H1 (cell line): Measurements from ENCODE around the gene INHBB. TPM values are rescaled to one million over a fixed set of nuclear protein-coding genes. Genes with fewer than 3 reads are reported as not detected.

Source experiments
- CTCF ChIA-PET: fragments of 300-600 bp; sonication (Branson Sonifier 250); formaldehyde crosslinking; loops from one replicate; lab custom pipeline; 2021; ENCODE audit not compliant: partially characterized antibody; lab: Charles Lee
- POLR2A ChIA-PET: fragments of 300-600 bp; sonication (Branson Sonifier 250); formaldehyde crosslinking; loops from one replicate; lab custom pipeline; 2021; ENCODE audit warnings: inconsistent platforms; ENCODE audit not compliant: partially characterized antibody; lab: Charles Lee
- DNase-seq, 2 experiments: peaks; one replicate each; pipeline versions ENCODE4 v3.0.0 to v3.0.0-alpha.2; 2010 to 2022; ENCODE audit warnings: low spot score in 2 of 2, low read depth in 1 of 2, mixed read lengths in 1 of 2
- FAIRE-seq: peaks from 2 replicates; lab custom pipeline; 2011; peaks lifted over from hg19 to GRCh38; lab: Jason Lieb, UNC
- H2AFZ ChIP-seq: 2 replicates; pipeline ENCODE4 v1.8.1; 2012; ENCODE audit warnings: low read length, inconsistent platforms
- H2AK5ac ChIP-seq: 2 replicates; pipeline ENCODE4 v1.6.1; 2013; ENCODE audit warnings: low read depth, low read length
- H2BK120ac ChIP-seq: replicated peaks from 2 replicates; pipeline ENCODE3; 2013; ENCODE audit warnings: low read depth, low read length, inconsistent platforms
- H2BK12ac ChIP-seq: 2 replicates; pipeline ENCODE4 v1.6.1; 2013; ENCODE audit warnings: low read depth, low read length
- H2BK15ac ChIP-seq: 2 replicates; pipeline ENCODE4 v1.6.1; 2013; ENCODE audit warnings: low read length
- H2BK20ac ChIP-seq: 2 replicates; pipeline ENCODE4 v1.6.1; 2013; ENCODE audit warnings: low read length
- H2BK5ac ChIP-seq: 2 replicates; pipeline ENCODE4 v1.6.1; 2013; ENCODE audit warnings: low read depth, low read length
- H3K14ac ChIP-seq: 2 replicates; pipeline ENCODE4 v1.6.1; 2013; ENCODE audit warnings: inconsistent platforms; ENCODE audit not compliant: insufficient read length
- H3K18ac ChIP-seq: 2 replicates; pipeline ENCODE4 v1.6.1; 2013; ENCODE audit warnings: low read length; ENCODE audit errors: extremely low read depth
- H3K23ac ChIP-seq: 2 replicates; pipeline ENCODE4 v1.6.1; 2013; ENCODE audit warnings: inconsistent platforms; ENCODE audit not compliant: insufficient read length
- H3K23me2 ChIP-seq: 2 replicates; pipeline ENCODE4 v1.6.1; 2013; ENCODE audit warnings: low read depth, low read length
- H3K27ac ChIP-seq: 2 replicates; pipeline ENCODE4 v1.6.1; 2011; ENCODE audit warnings: low read depth, low read length, inconsistent platforms
- H3K27me3 ChIP-seq, 4 experiments: replicated peaks in 1 of 4; 1 replicate in 1 of 4; 2 replicates in 3 of 4; pipeline versions ENCODE4 v1.6.1 to v1.8.1; 2011 to 2013; ENCODE audit warnings: low read length in 3 of 4, mild to moderate bottlenecking in 3 of 4, inconsistent platforms in 2 of 4, mixed read lengths in 2 of 4, moderate library complexity in 1 of 4; ENCODE audit not compliant: control insufficient read depth in 3 of 4, insufficient read depth in 3 of 4; ENCODE audit errors: extremely low read depth in 1 of 4
- H3K36me3 ChIP-seq, 4 experiments: 2 replicates each; pipeline versions ENCODE4 v1.6.1 to v1.8.1; 2011 to 2013; ENCODE audit warnings: mild to moderate bottlenecking in 4 of 4, low read length in 3 of 4, moderate library complexity in 2 of 4, control low read depth in 1 of 4, inconsistent platforms in 1 of 4; ENCODE audit not compliant: insufficient read depth in 4 of 4, control insufficient read depth in 2 of 4
- H3K4ac ChIP-seq: replicated peaks from 2 replicates; pipeline ENCODE3; 2013; ENCODE audit warnings: low read length, low read depth, mixed read lengths, inconsistent platforms; ENCODE audit not compliant: insufficient read length
- H3K4me1 ChIP-seq, 4 experiments: replicated peaks in 1 of 4; 1 replicate in 1 of 4; 2 replicates in 3 of 4; pipeline versions ENCODE4 v1.6.1 to v1.8.1; 2011 to 2013; ENCODE audit warnings: low read length in 3 of 4, inconsistent platforms in 2 of 4, mixed read lengths in 1 of 4; ENCODE audit not compliant: insufficient read depth in 4 of 4, control insufficient read depth in 3 of 4
- H3K4me2 ChIP-seq, 2 experiments: 2 replicates each; pipeline versions ENCODE4 v1.6.1 to v1.8.1; 2011 to 2013; ENCODE audit warnings: low read depth in 2 of 2, low read length in 2 of 2, control low read depth in 1 of 2, inconsistent platforms in 1 of 2, mild to moderate bottlenecking in 1 of 2; ENCODE audit not compliant: insufficient read depth in 1 of 2
- H3K4me3 ChIP-seq, 4 experiments: fragments of 200-600, 300-600 bp in 1 of 4; sonication (generic), shearing (Covaris generic), sonication (Bioruptor Twin) in 1 of 4; 2 replicates each; pipeline versions ENCODE4 v1.5.1 to v1.8.1; 2011 to 2016; ENCODE audit warnings: low read length in 4 of 4, low read depth in 3 of 4, control low read depth in 2 of 4, inconsistent platforms in 2 of 4, mild to moderate bottlenecking in 2 of 4, mixed read lengths in 1 of 4, moderate library complexity in 1 of 4; ENCODE audit not compliant: insufficient read depth in 2 of 4; ENCODE audit errors: extremely low read depth in 1 of 4
- H3K56ac ChIP-seq: replicated peaks from 2 replicates; pipeline ENCODE3; 2013; ENCODE audit warnings: low read depth, mild to moderate bottlenecking, mixed read lengths, low read length, inconsistent platforms; ENCODE audit not compliant: insufficient read length
- H3K79me1 ChIP-seq: 2 replicates; pipeline ENCODE4 v1.6.1; 2013; ENCODE audit warnings: low read depth, low read length, control low read depth
- H3K79me2 ChIP-seq, 2 experiments: 2 replicates each; pipeline versions ENCODE4 v1.6.1 to v1.8.1; 2012 to 2013; ENCODE audit warnings: low read length in 2 of 2, mild to moderate bottlenecking in 2 of 2, inconsistent platforms in 1 of 2; ENCODE audit not compliant: insufficient read depth in 2 of 2, control insufficient read depth in 1 of 2
- H3K9ac ChIP-seq, 4 experiments: replicated peaks in 1 of 4; 1 replicate in 1 of 4; 2 replicates in 3 of 4; pipeline versions ENCODE4 v1.6.1 to v1.8.1; 2011 to 2013; ENCODE audit warnings: low read depth in 3 of 4, low read length in 3 of 4, control low read depth in 2 of 4, mild to moderate bottlenecking in 2 of 4, moderate library complexity in 2 of 4, inconsistent platforms in 1 of 4; ENCODE audit errors: extremely low read depth in 1 of 4
- H3K9me3 ChIP-seq, 2 experiments: 2 replicates each; pipeline versions ENCODE4 v1.6.1 to v1.8.1; 2012 to 2013; ENCODE audit warnings: mild to moderate bottlenecking in 2 of 2, moderate library complexity in 2 of 2, control low read depth in 1 of 2, inconsistent platforms in 1 of 2, low read depth in 1 of 2, low read length in 1 of 2, mixed read lengths in 1 of 2; ENCODE audit not compliant: insufficient read depth in 2 of 2
- H4K20me1 ChIP-seq, 2 experiments: replicated peaks in 1 of 2; 2 replicates each; pipeline versions ENCODE3 to v1.8.1; 2011 to 2013; ENCODE audit warnings: inconsistent platforms in 2 of 2, low read length in 2 of 2, mild to moderate bottlenecking in 1 of 2; ENCODE audit not compliant: insufficient read depth in 2 of 2, control insufficient read depth in 1 of 2
- H4K5ac ChIP-seq: 2 replicates; pipeline ENCODE4 v1.6.1; 2013; ENCODE audit warnings: low read length, low read depth, mixed read lengths, inconsistent platforms; ENCODE audit not compliant: insufficient read length
- H4K8ac ChIP-seq: 2 replicates; pipeline ENCODE4 v1.8.0; 2013; ENCODE audit warnings: mild to moderate bottlenecking, moderate library complexity, low read length, inconsistent platforms; ENCODE audit not compliant: insufficient read depth; ENCODE audit errors: extremely low read depth
- H4K91ac ChIP-seq: replicated peaks from 2 replicates; pipeline ENCODE3; 2013; ENCODE audit warnings: low read length, mixed read lengths, inconsistent platforms; ENCODE audit not compliant: insufficient read length
- ASH2L ChIP-seq: fragments of 200-600, 300-600 bp; sonication (generic); IDR thresholded peaks from one replicate; pipeline ENCODE4 v1.7.1; 2017; ENCODE audit warnings: low read length
- CHD2 ChIP-seq: IDR thresholded peaks from 2 replicates; pipeline ENCODE4 v1.6.1; 2012; ENCODE audit warnings: low read length, improper control_type of control experiment
- KDM1A ChIP-seq: fragments of 200-600, 300-600 bp; sonication (generic); IDR thresholded peaks from 2 replicates; pipeline ENCODE4 v1.7.1; 2016; ENCODE audit warnings: mild to moderate bottlenecking, low read length, borderline replicate concordance
- KDM5A ChIP-seq: fragments of 200-600 bp; IDR thresholded peaks from 2 replicates; pipeline ENCODE4 v1.7.1; 2012; ENCODE audit warnings: mild to moderate bottlenecking, low read length, inconsistent platforms, mixed read lengths
- MAFK ChIP-seq: IDR thresholded peaks from 2 replicates; pipeline ENCODE4 v1.6.1; 2012; ENCODE audit warnings: low read depth, mild to moderate bottlenecking, improper control_type of control experiment, low read length
- NANOG ChIP-seq: IDR thresholded peaks from 2 replicates; pipeline ENCODE4 v1.6.1; 2011; ENCODE audit warnings: low read length, low read depth, mild to moderate bottlenecking, inconsistent platforms; ENCODE audit not compliant: insufficient read depth, poor library complexity, severe bottlenecking
- POU5F1 ChIP-seq: IDR thresholded peaks from 2 replicates; pipeline ENCODE4 v1.6.1; 2011; ENCODE audit warnings: low read depth, mild to moderate bottlenecking, low read length, moderate library complexity
- SIRT6 ChIP-seq: IDR thresholded peaks from one replicate; pipeline ENCODE4 v1.7.1; 2012; ENCODE audit warnings: low read length, inconsistent platforms
- SUZ12 ChIP-seq: fragments of 200-600 bp; sonication (generic); IDR thresholded peaks from 2 replicates; pipeline ENCODE4 v1.6.1; 2012; ENCODE audit warnings: mild to moderate bottlenecking, inconsistent platforms, low read length, moderate library complexity, mixed read lengths
- TCF12 ChIP-seq: IDR thresholded peaks from 2 replicates; pipeline ENCODE4 v1.6.1; 2011; ENCODE audit warnings: low read depth, mild to moderate bottlenecking, low read length
- TEAD4 ChIP-seq: IDR thresholded peaks from 2 replicates; pipeline ENCODE4 v1.6.1; 2012; ENCODE audit warnings: low read depth, low read length, inconsistent platforms, mixed read lengths
- WGBS, 2 experiments: shearing (Covaris generic) in 1 of 2; methylation state at CpG; one replicate each; pipeline versions ENCODE4 v1.1.6 to v1.1.7; 2013 to 2015; ENCODE audit warnings: low lambda C conversion rate in 2 of 2, mixed read lengths in 2 of 2, inconsistent platforms in 1 of 2, low coverage in 1 of 2, missing lambda C conversion rate in 1 of 2; ENCODE audit not compliant: insufficient replicate concordance in 2 of 2, insufficient coverage in 1 of 2, insufficient read length in 1 of 2; ENCODE audit errors: extremely low coverage in 1 of 2, missing lambda C conversion rate in 1 of 2; 5-methylcytosine and 5-hydroxymethylcytosine counted together
- polyA plus RNA-seq, 7 experiments: library from polyadenylated mRNA; depleted of rRNA in 3 of 7; stranded (reverse) in 5 of 7; unstranded in 2 of 7; fragments of >200 nt in 5 of 7; fragments of 200-250 nt in 2 of 7; gene quantifications; 1 replicate in 5 of 7; 2 replicates in 1 of 7; 4 replicates in 1 of 7; pipeline versions ENCODE4 v1.2.1 to v1.2.3, GENCODE V29; 2011 to 2013; ENCODE audit warnings: missing spikeins in 2 of 7, mixed read lengths in 2 of 7
- total RNA-seq: library from RNA; stranded (reverse); fragmentation: NEBNext Ultra II Directional; extraction: Animal tissue kit (Norgen Biotek cat#: 25700); gene quantifications from 2 replicates; pipeline ENCODE4 v1.2.1, GENCODE V29; 2021
- TF ChIP-seq, protein P1 (sequence below): IDR thresholded peaks from 2 replicates; pipeline ENCODE4 v1.6.1; 2011; ENCODE audit warnings: low read length, improper control_type of control experiment
- TF ChIP-seq, protein P2 (sequence below): IDR thresholded peaks from 2 replicates; pipeline ENCODE4 v1.6.1; 2011; ENCODE audit warnings: low read depth, mild to moderate bottlenecking, low read length; ENCODE audit not compliant: insufficient read depth

Gene INHBB
- total and polyA plus RNA-seq, 2 of the 8 experiments (the other 6 are each of a cell fraction or from before 2014, with no cell fraction given) = 0.30 to 0.32 TPM

GRCh38 chr2:120331903-120332302, 14.0 kb upstream of the INHBB start:
- WGBS, 2 experiments = 87% methylated on average over 4 of the region's 4 CpGs; no CpG with 5 or more reads in 1 of the 2 experiments
- H3K4me1 ChIP-seq = no peaks in the 10 kb centered on the region; a peak in 1 of 7 replicates
- TF ChIP-seq TCF12 (no peak), CHD2 (no peak), MAFK (no peak), ASH2L (no peak), POU5F1 (no peak), NANOG (no peak), KDM5A (no peak), SIRT6 (no peak), TEAD4 (no peak), KDM1A (no peak), SUZ12 (no peak)
- TF ChIP-seq, protein P1, sequence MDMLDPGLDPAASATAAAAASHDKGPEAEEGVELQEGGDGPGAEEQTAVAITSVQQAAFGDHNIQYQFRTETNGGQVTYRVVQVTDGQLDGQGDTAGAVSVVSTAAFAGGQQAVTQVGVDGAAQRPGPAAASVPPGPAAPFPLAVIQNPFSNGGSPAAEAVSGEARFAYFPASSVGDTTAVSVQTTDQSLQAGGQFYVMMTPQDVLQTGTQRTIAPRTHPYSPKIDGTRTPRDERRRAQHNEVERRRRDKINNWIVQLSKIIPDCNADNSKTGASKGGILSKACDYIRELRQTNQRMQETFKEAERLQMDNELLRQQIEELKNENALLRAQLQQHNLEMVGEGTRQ = no peak
- TF ChIP-seq, protein P2, sequence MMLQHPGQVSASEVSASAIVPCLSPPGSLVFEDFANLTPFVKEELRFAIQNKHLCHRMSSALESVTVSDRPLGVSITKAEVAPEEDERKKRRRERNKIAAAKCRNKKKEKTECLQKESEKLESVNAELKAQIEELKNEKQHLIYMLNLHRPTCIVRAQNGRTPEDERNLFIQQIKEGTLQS = no peak

More at GRCh38 chr2:120331903-120332302, 14.0 kb upstream of the INHBB start:
- Histone ChIP-seq H3K9ac (no peak overlapping the region), H3K79me2 (no peaks in the 10 kb centered on the region), H3K27ac (no peak overlapping the region), H3K23ac (no peak overlapping the region), H3K23me2 (0 out of 2 replicates have a peak, but pooled peaks cover 2% of the 10 kb centered on the region), H3K4me2 (no peak overlapping the region), H3K79me1 (no peaks in the 10 kb centered on the region), H3K9me3 (no peaks in the 10 kb centered on the region), H3K27me3 (peaks cover 0 to 4% (median 0%) of the 10 kb centered on the region in 4 experiments; a peak in 4 of 7 replicates), H2BK12ac (no peak overlapping the region), H2AFZ (no peak overlapping the region), H4K20me1 (no peaks in the 10 kb centered on the region), H4K5ac (no peak overlapping the region), H2BK15ac (no peak overlapping the region), H2AK5ac (no peak overlapping the region), H2BK120ac (no peak overlapping the region), H3K36me3 (no peaks in the 10 kb centered on the region), H4K8ac (no peak overlapping the region), H3K14ac (no peak overlapping the region), H2BK20ac (no peak overlapping the region), H3K18ac (no peak overlapping the region), H3K56ac (no peak overlapping the region), H2BK5ac (no peak overlapping the region), H3K4ac (no peak overlapping the region), H3K4me3 (no peak overlapping the region), H4K91ac (no peak overlapping the region)
- FAIRE-seq (no peak), DNase-seq (no peak)
- ChIA-PET CTCF (interaction anchor here (0.6 to 5.6 kb wide), 10 partner anchors 11 to 344 kb away, joined by 3 to 27 read pairs (median 3); no protein-coding TSS in a partner anchor), POLR2A (no interaction called here)
